ENCODE data around the gene CCL16.

The CCL16 gene

GRCh38 chr17:35965272-35965671 is 16.0 kb downstream of the CCL16 start:
- DNase-seq (ENCODE audit: low read depth) = no peak
- TF ChIP-seq CTCF (IDR thresholded peaks at IDR 0.05; ENCODE audit: insufficient read depth, low read depth, low read length, missing control alignments) = no peak
- H3K4me3 ChIP-seq (ENCODE audit: low read length) = no peak overlapping the region

GRCh38 chr17:35963663-35964062 is 17.6 kb downstream of the CCL16 start:
- H3K4me3 ChIP-seq (ENCODE audit: low read length) = no peak overlapping the region
- TF ChIP-seq CTCF (IDR thresholded peaks at IDR 0.05; ENCODE audit: insufficient read depth, low read depth, low read length, missing control alignments) = no peak
- DNase-seq (ENCODE audit: low read depth) = no peak

GRCh38 chr17:35953720-35954119 is 27.6 kb downstream of the CCL16 start:
- DNase-seq (ENCODE audit: low read depth) = no peak
- no peak for TF ChIP-seq CTCF (IDR thresholded peaks at IDR 0.05; ENCODE audit: insufficient read depth, low read depth, low read length, missing control alignments)
- no peak overlapping the region for H3K4me3 ChIP-seq (ENCODE audit: low read length)

- no peak for DNase-seq (ENCODE audit: low read depth)
These were observed 31.9 kb downstream of the CCL16 start for GRCh38 chr17:35949401-35949800.

GRCh38 chr17:35948092-35948491 is 33.2 kb downstream of the CCL16 start:
- H3K4me3 ChIP-seq (ENCODE audit: low read length) = no peak overlapping the region
- DNase-seq (ENCODE audit: low read depth) = no peak
- TF ChIP-seq CTCF (IDR thresholded peaks at IDR 0.05; ENCODE audit: insufficient read depth, low read depth, low read length, missing control alignments) = no peak

More at GRCh38 chr17:35949401-35949800, 31.9 kb downstream of the CCL16 start:
- H3K4me3 ChIP-seq (ENCODE audit: low read length) = no peak overlapping the region
- TF ChIP-seq CTCF (IDR thresholded peaks at IDR 0.05; ENCODE audit: insufficient read depth, low read depth, low read length, missing control alignments) = no peak

- peak; percentile 91 for TF ChIP-seq CTCF (IDR thresholded peaks at IDR 0.05; ENCODE audit: insufficient read depth, low read depth, low read length, missing control alignments)
- no peak overlapping the region for H3K4me3 ChIP-seq (ENCODE audit: low read length)
- DNase-seq (ENCODE audit: low read depth) = peak; percentile 59
These were observed 34.1 kb downstream of the CCL16 start for GRCh38 chr17:35947156-35947585.

GRCh38 chr17:35944151-35944550 is 37.1 kb downstream of the CCL16 start:
- TF ChIP-seq CTCF (IDR thresholded peaks at IDR 0.05; ENCODE audit: insufficient read depth, low read depth, low read length, missing control alignments) = no peak
- no peak for DNase-seq (ENCODE audit: low read depth)
- no peak overlapping the region for H3K4me3 ChIP-seq (ENCODE audit: low read length)

All from epithelial cell of esophagus (primary cell).